HepG2 (cell line): ENCODE data around the gene GPR107. TPM values are rescaled to one million over a fixed set of nuclear protein-coding genes. Genes with fewer than 3 reads are reported as not detected.

Experiments used
- ATAC-seq: fragments of 200-7000 bp; cut with Tn5 transposase; 3 replicates; pipeline ENCODE4 v1.9.1; 2020; ENCODE audit warnings: mild to moderate bottlenecking, moderate library complexity
- BruUV-seq: library from RNA; stranded (reverse); fragments of 400-500 nt; replicated peaks from 2 replicates; lab custom pipeline; 2021; lab: Mats Ljungman, UMichigan
- CTCF ChIA-PET: fragments of 300-600 bp; formaldehyde crosslinking; extraction: SDS; loops from one replicate; lab custom pipeline; 2021; ENCODE audit warnings: low total read pairs, inconsistent platforms, low intra/inter-chr PET ratio; lab: Yijun Ruan, JAX
- POLR2A ChIA-PET: fragments of 350-600 bp; sonication (Branson Sonifier 250); formaldehyde crosslinking; loops from one replicate; lab custom pipeline; 2020; ENCODE audit warnings: antibody characterized with exemption, inconsistent platforms; lab: Yijun Ruan, JAX
- DNase-seq: peaks from one replicate; pipeline ENCODE4 v3.0.0-alpha.2; 2015; ENCODE audit warnings: low spot score
- FAIRE-seq: peaks from 3 replicates; lab custom pipeline; 2011; peaks lifted over from hg19 to GRCh38; lab: Jason Lieb, UNC
- H2AFZ ChIP-seq: one replicate; pipeline ENCODE4 v1.6.1; 2011; ENCODE audit warnings: low read length, inconsistent platforms
- H3K27ac ChIP-seq: fragments of 300-600 bp; 3 replicates; pipeline ENCODE4 v1.8.0; 2011; ENCODE audit warnings: mixed run types, mild to moderate bottlenecking, mixed read lengths, low read length, inconsistent platforms; ENCODE audit not compliant: insufficient read depth; ENCODE audit errors: extremely low read length
- H3K27me3 ChIP-seq, 2 experiments: fragments of 200-600 bp in 1 of 2; 2 replicates in 1 of 2; 3 replicates in 1 of 2; pipeline versions ENCODE4 v1.6.0 to v1.8.0; 2011; ENCODE audit warnings: low read length in 2 of 2, mild to moderate bottlenecking in 2 of 2, moderate library complexity in 2 of 2, inconsistent platforms in 1 of 2; ENCODE audit not compliant: insufficient read depth in 2 of 2, control insufficient read depth in 1 of 2
- H3K36me3 ChIP-seq, 2 experiments: fragments of 200-600 bp in 1 of 2; replicated peaks in 1 of 2; 2 replicates in 1 of 2; 3 replicates in 1 of 2; pipeline versions ENCODE4 v1.5.1 to v1.8.0; 2011; ENCODE audit warnings: low read length in 2 of 2, inconsistent platforms in 1 of 2; ENCODE audit not compliant: insufficient read depth in 2 of 2, control insufficient read depth in 1 of 2
- H3K4me1 ChIP-seq: 2 replicates; pipeline ENCODE4 v1.5.1; 2012; ENCODE audit warnings: low read length, inconsistent platforms; ENCODE audit not compliant: insufficient read depth
- H3K4me2 ChIP-seq: 2 replicates; pipeline ENCODE4 v1.6.0; 2011; ENCODE audit warnings: low read depth, low read length, inconsistent platforms
- H3K4me3 ChIP-seq, 3 experiments: fragments of 200-600 bp in 1 of 3; sonication (generic), shearing (Covaris generic) in 1 of 3; replicated peaks in 1 of 3; 2 replicates each; pipeline ENCODE4 v1.5.1; 2011 to 2016; ENCODE audit warnings: low read length in 3 of 3, inconsistent platforms in 2 of 3, low read depth in 2 of 3, mild to moderate bottlenecking in 2 of 3, control low read depth in 1 of 3, mixed read lengths in 1 of 3; ENCODE audit not compliant: insufficient read depth in 1 of 3
- H3K79me2 ChIP-seq: one replicate; pipeline ENCODE4 v1.6.1; 2011; ENCODE audit warnings: low read length, inconsistent platforms; ENCODE audit not compliant: insufficient read depth
- H3K9ac ChIP-seq: 2 replicates; pipeline ENCODE4 v1.6.0; 2011; ENCODE audit warnings: mild to moderate bottlenecking, low read depth, low read length, inconsistent platforms; ENCODE audit not compliant: insufficient read depth
- H3K9me3 ChIP-seq: 2 replicates; pipeline ENCODE4 v1.5.1; 2012; ENCODE audit warnings: mild to moderate bottlenecking, low read length
- H4K20me1 ChIP-seq: 2 replicates; pipeline ENCODE4 v1.6.0; 2011; ENCODE audit warnings: inconsistent platforms, mild to moderate bottlenecking, low read length, moderate library complexity; ENCODE audit not compliant: insufficient read depth
- AKAP8 ChIP-seq: sonication (generic); formaldehyde crosslinking; IDR thresholded peaks from 2 replicates; pipeline ENCODE4 v1.5.1; 2020; ENCODE audit warnings: mild to moderate bottlenecking, missing genetic modification reagents
- MTA3 ChIP-seq: sonication (generic); formaldehyde crosslinking; IDR thresholded peaks from 2 replicates; pipeline ENCODE4 v1.4.0; 2020; ENCODE audit warnings: missing genetic modification reagents
- MYNN ChIP-seq: sonication (generic); formaldehyde crosslinking; IDR thresholded peaks from 2 replicates; pipeline ENCODE4 v1.4.0; 2020; ENCODE audit warnings: mild to moderate bottlenecking, low read depth, missing genetic modification reagents
- NR1H2 ChIP-seq: sonication (generic); formaldehyde crosslinking; IDR thresholded peaks from 2 replicates; pipeline ENCODE4 v1.8.1; 2022; ENCODE audit warnings: low read depth, missing genetic modification reagents, borderline replicate concordance
- PCBP1 ChIP-seq: fragments of 200-400 bp; formaldehyde crosslinking; IDR thresholded peaks from 2 replicates; pipeline ENCODE4 v1.6.1; 2017; ENCODE audit warnings: mild to moderate bottlenecking, low read depth, low read length, borderline replicate concordance
- RXRA ChIP-seq: sonication (generic); formaldehyde crosslinking; IDR thresholded peaks from 2 replicates; pipeline ENCODE4 v1.5.1; 2020; ENCODE audit warnings: missing genetic modification reagents
- TBL1XR1 ChIP-seq: fragments of 150-350 bp; IDR thresholded peaks from 2 replicates; pipeline ENCODE4 v1.6.1; 2014; ENCODE audit warnings: borderline replicate concordance, low read length; ENCODE audit not compliant: partially characterized antibody
- TCF12 ChIP-seq, 2 experiments: fragments of 450-650 bp in 1 of 2; sonication (generic) in 1 of 2; formaldehyde crosslinking in 1 of 2; IDR thresholded peaks; 2 replicates each; pipeline versions ENCODE4 v1.6.1 to v1.8.0; 2017 to 2022; ENCODE audit warnings: antibody characterized with exemption in 1 of 2, mild to moderate bottlenecking in 1 of 2, missing genetic modification reagents in 1 of 2, moderate library complexity in 1 of 2
- TMF1 ChIP-seq: sonication (generic); formaldehyde crosslinking; IDR thresholded peaks from 2 replicates; pipeline ENCODE4 v1.8.1; 2022; ENCODE audit warnings: low read depth, missing genetic modification reagents
- XRCC5 ChIP-seq: fragments of 200-400 bp; formaldehyde crosslinking; optimal IDR thresholded peaks from 2 replicates; pipeline ENCODE3; 2017; ENCODE audit warnings: mild to moderate bottlenecking, low read length
- ZNF224 ChIP-seq: sonication (generic); formaldehyde crosslinking; IDR thresholded peaks from 2 replicates; pipeline ENCODE4 v1.5.0; 2020; ENCODE audit warnings: mild to moderate bottlenecking, missing genetic modification reagents
- ZNF232 ChIP-seq: sonication (generic); formaldehyde crosslinking; IDR thresholded peaks from 2 replicates; pipeline ENCODE4 v1.4.0; 2020; ENCODE audit warnings: missing genetic modification reagents, borderline replicate concordance
- ZNF34 ChIP-seq: sonication (generic); formaldehyde crosslinking; IDR thresholded peaks from 2 replicates; pipeline ENCODE4 v1.4.0; 2020; ENCODE audit warnings: mild to moderate bottlenecking, missing genetic modification reagents, borderline replicate concordance
- ZNF451 ChIP-seq: sonication (generic); formaldehyde crosslinking; IDR thresholded peaks from 2 replicates; pipeline ENCODE4 v1.5.0; 2020; ENCODE audit warnings: mild to moderate bottlenecking, missing genetic modification reagents
- ZNF598 ChIP-seq: sonication (generic); formaldehyde crosslinking; IDR thresholded peaks from 2 replicates; pipeline ENCODE4 v1.5.1; 2020; ENCODE audit warnings: mild to moderate bottlenecking, missing genetic modification reagents, borderline replicate concordance
- ZNF724P ChIP-seq: sonication (generic); formaldehyde crosslinking; IDR thresholded peaks from 2 replicates; pipeline ENCODE4 v1.8.0; 2022; ENCODE audit warnings: missing genetic modification reagents, borderline replicate concordance
- WGBS: methylation state at CpG from one replicate; pipeline ENCODE4 v1.1.6; 2017; ENCODE audit warnings: low lambda C conversion rate; 5-methylcytosine and 5-hydroxymethylcytosine counted together
- in situ Hi-C: cut with HindIII; loops from 2 replicates; pipeline ENCODE4 v1.10.0; 2017; ENCODE audit warnings: low pct_unique_long_range_greater_than_20kb; ENCODE audit not compliant: extremely low pct_ligation_motif_present
- intact Hi-C: fragments of 100-400 bp; cut with micrococcal nuclease; formaldehyde crosslinking; loops from one replicate; pipeline ENCODE4 v1.10.0; 2022; ENCODE audit not compliant: unreplicated experiment
- polyA plus RNA-seq, 8 experiments: library from polyadenylated mRNA; depleted of rRNA in 3 of 8; stranded (reverse) in 7 of 8; unstranded in 1 of 8; fragments of >200 nt; fragmentation: Illumina TruSeq in 4 of 8; extraction: Trizol in 4 of 8; gene quantifications; 2 replicates each; pipeline versions ENCODE4 v1.2.1 to v1.2.3, GENCODE V29; 2011 to 2016; ENCODE audit warnings: low read depth in 4 of 8, missing spikeins in 1 of 8, mixed read lengths in 1 of 8; ENCODE audit not compliant: insufficient read depth in 1 of 8
- total RNA-seq, 5 experiments: library from RNA; depleted of rRNA; stranded (reverse); fragments of >200 nt; fragmentation: Illumina TruSeq; extraction: Trizol; gene quantifications; 2 replicates each; pipeline ENCODE4 v1.2.3, GENCODE V29; 2016; ENCODE audit warnings: low read depth in 1 of 5
- TF ChIP-seq, protein P1 (sequence below): sonication (generic); formaldehyde crosslinking; IDR thresholded peaks from 2 replicates; pipeline ENCODE4 v1.4.0; 2020; ENCODE audit warnings: mild to moderate bottlenecking, missing genetic modification reagents
- TF ChIP-seq, protein P2 (sequence below): sonication (generic); formaldehyde crosslinking; IDR thresholded peaks from 2 replicates; pipeline ENCODE4 v1.4.0; 2020; ENCODE audit warnings: missing genetic modification reagents
- TF ChIP-seq, protein P3 (sequence below): sonication (generic); formaldehyde crosslinking; conservative IDR thresholded peaks from 2 replicates; pipeline ENCODE4 v1.8.0; 2022; ENCODE audit warnings: mild to moderate bottlenecking, moderate library complexity, missing genetic modification reagents

Gene GPR107
- total and polyA plus RNA-seq, 2 of the 13 experiments (the other 11 are each of a cell fraction or from before 2014, with no cell fraction given), result 22.5 to 24.4 TPM

GRCh38 chr9:130089141-130089540 is 35.4 kb downstream of the GPR107 start:
- no peak for TF ChIP-seq ZNF451 (CRISPR knock-in tag)
- TF ChIP-seq, protein P1, sequence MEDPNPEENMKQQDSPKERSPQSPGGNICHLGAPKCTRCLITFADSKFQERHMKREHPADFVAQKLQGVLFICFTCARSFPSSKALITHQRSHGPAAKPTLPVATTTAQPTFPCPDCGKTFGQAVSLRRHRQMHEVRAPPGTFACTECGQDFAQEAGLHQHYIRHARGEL (CRISPR knock-in tag), result no peak
- TF ChIP-seq ZNF598 (CRISPR knock-in tag), result no peak
- no peak for TF ChIP-seq MYNN (CRISPR knock-in tag)
- no peak for TF ChIP-seq TBL1XR1
- TF ChIP-seq TMF1, result no peak
- TF ChIP-seq ZNF224 (CRISPR knock-in tag), result no peak
- no peak for TF ChIP-seq PCBP1
- TF ChIP-seq XRCC5, result no peak
- TF ChIP-seq NR1H2 (CRISPR knock-in tag), result no peak
- no peak for TF ChIP-seq TCF12 (IDR thresholded peaks at IDR 0.05)
- TF ChIP-seq TCF12 (CRISPR knock-in tag; IDR thresholded peaks at IDR 0.05), result no peak
- no peak for TF ChIP-seq AKAP8
- no peak for TF ChIP-seq ZNF232 (CRISPR knock-in tag)
- TF ChIP-seq, protein P2, sequence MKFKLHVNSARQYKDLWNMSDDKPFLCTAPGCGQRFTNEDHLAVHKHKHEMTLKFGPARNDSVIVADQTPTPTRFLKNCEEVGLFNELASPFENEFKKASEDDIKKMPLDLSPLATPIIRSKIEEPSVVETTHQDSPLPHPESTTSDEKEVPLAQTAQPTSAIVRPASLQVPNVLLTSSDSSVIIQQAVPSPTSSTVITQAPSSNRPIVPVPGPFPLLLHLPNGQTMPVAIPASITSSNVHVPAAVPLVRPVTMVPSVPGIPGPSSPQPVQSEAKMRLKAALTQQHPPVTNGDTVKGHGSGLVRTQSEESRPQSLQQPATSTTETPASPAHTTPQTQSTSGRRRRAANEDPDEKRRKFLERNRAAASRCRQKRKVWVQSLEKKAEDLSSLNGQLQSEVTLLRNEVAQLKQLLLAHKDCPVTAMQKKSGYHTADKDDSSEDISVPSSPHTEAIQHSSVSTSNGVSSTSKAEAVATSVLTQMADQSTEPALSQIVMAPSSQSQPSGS, result no peak
- no peak for TF ChIP-seq RXRA (CRISPR knock-in tag)
- no peak for TF ChIP-seq ZNF724P
- TF ChIP-seq, protein P3, sequence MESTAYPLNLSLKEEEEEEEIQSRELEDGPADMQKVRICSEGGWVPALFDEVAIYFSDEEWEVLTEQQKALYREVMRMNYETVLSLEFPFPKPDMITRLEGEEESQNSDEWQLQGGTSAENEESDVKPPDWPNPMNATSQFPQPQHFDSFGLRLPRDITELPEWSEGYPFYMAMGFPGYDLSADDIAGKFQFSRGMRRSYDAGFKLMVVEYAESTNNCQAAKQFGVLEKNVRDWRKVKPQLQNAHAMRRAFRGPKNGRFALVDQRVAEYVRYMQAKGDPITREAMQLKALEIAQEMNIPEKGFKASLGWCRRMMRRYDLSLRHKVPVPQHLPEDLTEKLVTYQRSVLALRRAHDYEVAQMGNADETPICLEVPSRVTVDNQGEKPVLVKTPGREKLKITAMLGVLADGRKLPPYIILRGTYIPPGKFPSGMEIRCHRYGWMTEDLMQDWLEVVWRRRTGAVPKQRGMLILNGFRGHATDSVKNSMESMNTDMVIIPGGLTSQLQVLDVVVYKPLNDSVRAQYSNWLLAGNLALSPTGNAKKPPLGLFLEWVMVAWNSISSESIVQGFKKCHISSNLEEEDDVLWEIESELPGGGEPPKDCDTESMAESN (CRISPR knock-in tag), result no peak
- TF ChIP-seq ZNF34 (CRISPR knock-in tag), result no peak
- TF ChIP-seq MTA3 (CRISPR knock-in tag), result no peak
- ChIA-PET CTCF (no interaction called here), POLR2A (no interaction called here)
- Histone ChIP-seq H3K27ac (no peak overlapping the region), H3K9me3 (no peaks in the 10 kb centered on the region), H3K79me2 (no peaks in the 10 kb centered on the region), H3K9ac (no peak overlapping the region), H3K27me3 (no peaks in the 10 kb centered on the region), H3K4me1 (no peaks in the 10 kb centered on the region), H2AFZ (no peak overlapping the region), H3K4me3 (no peak overlapping the region), H4K20me1 (no peaks in the 10 kb centered on the region), H3K4me2 (no peak overlapping the region), H3K36me3 (peaks cover 17 to 62% of the 10 kb centered on the region in 2 experiments; a peak in 4 of 5 replicates)
- no peak for ATAC-seq
- in situ Hi-C loops (no loop called here), intact Hi-C loops (no loop called here)
- FAIRE-seq, result no peak
- no peak for DNase-seq
- no TSS peak for BruUV-seq
- WGBS, result 96% methylated on average over 12 of the region's 12 CpGs
